ENCODE measurements around the gene EFNA5. TPM values are rescaled to one million over a fixed set of nuclear protein-coding genes. Genes with fewer than 3 reads are reported as not detected.

The EFNA5 gene
- total and polyA plus RNA-seq, 10 of the 15 experiments (the other 5 are each of a cell fraction or from before 2014, with no cell fraction given), result 0.19 to 12.6 (median 3.9) TPM

GRCh38 chr5:107682533-107682932 lies 11.8 kb upstream of the EFNA5 start:
- H2AFZ ChIP-seq (ENCODE audit: control insufficient read depth, low read depth, low read length), result no peak overlapping the region
- ChIA-PET CTCF (interaction anchor here (1.3 kb wide), 1 partner anchor 9 kb away, joined by 5 read pairs; no protein-coding TSS in a partner anchor), SMC1A (ENCODE audit: uncharacterized antibody, unreplicated experiment) (interaction anchor here (0.6 kb wide), 1 partner anchor 712 kb away, joined by 4 read pairs; no protein-coding TSS in a partner anchor), RAD21 (ENCODE audit: unreplicated experiment) (interaction anchor here (0.9 kb wide), 1 partner anchor 75 kb away, joined by 3 read pairs; no protein-coding TSS in a partner anchor), POLR2A (no interaction called here)
- no TSS peak for BruUV-seq (replicated peaks)
- no peaks in the 10 kb centered on the region for H3K27me3 ChIP-seq (replicated peaks in 1 of 2; ENCODE audit: control insufficient read depth in 2 of 2, insufficient read depth in 2 of 2, low read length in 1 of 2)
- DNase-seq (ENCODE audit: low read depth, low spot score), result no peak
- no peak overlapping the region for H3K4me2 ChIP-seq (ENCODE audit: control insufficient read depth, insufficient read depth)
- in situ Hi-C loops (cut with MboI) (no loop called here), intact Hi-C loops (cut with micrococcal nuclease; ENCODE audit: unreplicated experiment) (no loop called here)
- H4K20me1 ChIP-seq (ENCODE audit: control insufficient read depth, insufficient read depth), result no peaks in the 10 kb centered on the region
- FAIRE-seq, result no peak
- no peak overlapping the region for H3K27ac ChIP-seq (ENCODE audit: control insufficient read depth, insufficient read depth)
- H3K79me2 ChIP-seq (ENCODE audit: control insufficient read depth, insufficient read depth, low read length), result no peaks in the 10 kb centered on the region
- no peaks in the 10 kb centered on the region for H3K4me1 ChIP-seq (ENCODE audit: control insufficient read depth, insufficient read depth, low read length)
- no peak for TF ChIP-seq WRNIP1 (IDR thresholded peaks at IDR 0.05; ENCODE audit: borderline replicate concordance, low read depth, low read length)
- TF ChIP-seq IRF4 (IDR thresholded peaks at IDR 0.05; ENCODE audit: low read depth, low read length), result no peak
- no peak for TF ChIP-seq MEF2A (IDR thresholded peaks at IDR 0.05; ENCODE audit: insufficient read depth, low read depth, low read length)
- TF ChIP-seq USF1 (IDR thresholded peaks at IDR 0.05; ENCODE audit: borderline replicate concordance, extremely low read length, insufficient read depth, low read depth, low read length), result no peak
- no peak for TF ChIP-seq BMI1 (IDR thresholded peaks at IDR 0.05; ENCODE audit: borderline replicate concordance)
- TF ChIP-seq SIN3A (IDR thresholded peaks at IDR 0.05; ENCODE audit: low read depth, low read length), result no peak
- no peak for TF ChIP-seq SREBF2 (IDR thresholded peaks at IDR 0.05; ENCODE audit: low read length)
- no peak for TF ChIP-seq EP300 (IDR thresholded peaks at IDR 0.05; ENCODE audit: borderline replicate concordance in 1 of 2, control insufficient read depth in 1 of 2, low read depth in 2 of 2, low read length in 2 of 2)
- no peak for TF ChIP-seq RUNX3 (IDR thresholded peaks at IDR 0.05; ENCODE audit: low read length)
- no peak for TF ChIP-seq DPF2 (IDR thresholded peaks at IDR 0.05)
- no peak for TF ChIP-seq KDM1A (IDR thresholded peaks at IDR 0.05; ENCODE audit: borderline replicate concordance)
- TF ChIP-seq YBX1 (IDR thresholded peaks at IDR 0.05), result no peak
- TF ChIP-seq BACH1 (IDR thresholded peaks at IDR 0.05; ENCODE audit: borderline replicate concordance), result no peak
- no peak for TF ChIP-seq FOXK2 (IDR thresholded peaks at IDR 0.05)
- no peak for TF ChIP-seq SP1 (IDR thresholded peaks at IDR 0.05; ENCODE audit: low read depth, low read length)
- no peak for TF ChIP-seq NR2F1 (conservative IDR thresholded peaks at IDR 0.05)
- TF ChIP-seq ZBTB11 (CRISPR knock-in tag; IDR thresholded peaks at IDR 0.05), result no peak
- no peak for TF ChIP-seq ATF7 (IDR thresholded peaks at IDR 0.05; ENCODE audit: low read depth)
- TF ChIP-seq ZBTB4 (CRISPR knock-in tag; IDR thresholded peaks at IDR 0.05), result no peak
- no peak for TF ChIP-seq RELA (IDR thresholded peaks at IDR 0.05; ENCODE audit: borderline replicate concordance, partially characterized antibody)
- 3% methylated on average over 3 of the region's 3 CpGs for WGBS (ENCODE audit: insufficient coverage, insufficient replicate concordance, low lambda C conversion rate, missing lambda C conversion rate)
- no peak overlapping the region for H3K4me3 ChIP-seq
- no peak overlapping the region for H3K9ac ChIP-seq (ENCODE audit: control insufficient read depth, insufficient read depth, low read length)
- no peaks in the 10 kb centered on the region for H3K36me3 ChIP-seq (ENCODE audit: control insufficient read depth in 2 of 2, insufficient read depth in 2 of 2, low read length in 1 of 2)
- H3K9me3 ChIP-seq (replicated peaks; ENCODE audit: control insufficient read depth, insufficient read depth, low read length), result no peaks in the 10 kb centered on the region
- no peak for ATAC-seq
